Hepatocyte (in vitro differentiated cells): ENCODE data around the gene ANKRD36.
"Not testable (repeated sequence)": the region's sequence is repeated elsewhere in the genome, so short reads cannot be mapped to it uniquely, and the experiment has no call there.

Source experiments
- EZH2 ChIP-seq: fragments of 200-600 bp; sonication (generic); IDR thresholded peaks from 2 replicates; pipeline ENCODE4 v1.6.1; 2016; ENCODE audit warnings: antibody characterized with exemption, mild to moderate bottlenecking, borderline replicate concordance
- EZH2phosphoT487 ChIP-seq: fragments of 200-600 bp; sonication (generic); IDR thresholded peaks from one replicate; pipeline ENCODE4 v1.6.1; 2018; ENCODE audit warnings: antibody characterized with exemption, mild to moderate bottlenecking, low read depth, moderate library complexity; ENCODE audit not compliant: unreplicated experiment, severe bottlenecking
- TF ChIP-seq, protein P1 (sequence below): fragments of 200-600 bp; sonication (generic); IDR thresholded peaks from 2 replicates; pipeline ENCODE4 v1.5.1; 2016; ENCODE audit warnings: antibody characterized with exemption, mild to moderate bottlenecking; ENCODE audit not compliant: poor library complexity

DNA sequence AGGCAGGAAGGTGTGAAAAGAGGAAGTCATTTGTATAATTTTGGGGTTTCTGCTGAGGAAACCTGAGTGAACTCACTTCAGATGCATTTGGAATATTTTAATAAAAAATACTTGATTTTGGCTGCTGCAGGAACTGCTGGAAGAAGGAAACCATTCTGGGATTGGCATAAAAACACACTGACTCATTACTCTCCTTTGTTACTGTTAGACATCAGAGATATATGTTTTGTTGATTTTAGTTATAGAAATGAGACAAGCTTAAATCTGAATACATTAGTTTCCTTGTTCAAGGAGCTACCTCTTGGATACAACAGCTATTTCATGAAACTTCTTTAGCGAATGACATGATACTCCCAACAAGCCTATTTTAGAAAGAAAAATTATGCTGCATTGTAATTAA is 84.3 kb downstream of the ANKRD36 start:
- not testable (repeated sequence) for TF ChIP-seq EZH2phosphoT487, EZH2
- TF ChIP-seq, protein P1, sequence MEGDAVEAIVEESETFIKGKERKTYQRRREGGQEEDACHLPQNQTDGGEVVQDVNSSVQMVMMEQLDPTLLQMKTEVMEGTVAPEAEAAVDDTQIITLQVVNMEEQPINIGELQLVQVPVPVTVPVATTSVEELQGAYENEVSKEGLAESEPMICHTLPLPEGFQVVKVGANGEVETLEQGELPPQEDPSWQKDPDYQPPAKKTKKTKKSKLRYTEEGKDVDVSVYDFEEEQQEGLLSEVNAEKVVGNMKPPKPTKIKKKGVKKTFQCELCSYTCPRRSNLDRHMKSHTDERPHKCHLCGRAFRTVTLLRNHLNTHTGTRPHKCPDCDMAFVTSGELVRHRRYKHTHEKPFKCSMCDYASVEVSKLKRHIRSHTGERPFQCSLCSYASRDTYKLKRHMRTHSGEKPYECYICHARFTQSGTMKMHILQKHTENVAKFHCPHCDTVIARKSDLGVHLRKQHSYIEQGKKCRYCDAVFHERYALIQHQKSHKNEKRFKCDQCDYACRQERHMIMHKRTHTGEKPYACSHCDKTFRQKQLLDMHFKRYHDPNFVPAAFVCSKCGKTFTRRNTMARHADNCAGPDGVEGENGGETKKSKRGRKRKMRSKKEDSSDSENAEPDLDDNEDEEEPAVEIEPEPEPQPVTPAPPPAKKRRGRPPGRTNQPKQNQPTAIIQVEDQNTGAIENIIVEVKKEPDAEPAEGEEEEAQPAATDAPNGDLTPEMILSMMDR: not testable (repeated sequence)
